ENCODE data around the gene NOP53. TPM values are rescaled to one million over a fixed set of nuclear protein-coding genes. Genes with fewer than 3 reads are reported as not detected.

NOP53 gene
- total and polyA plus RNA-seq, 8 donors, result 110 to 784 (median 507) TPM

DNA sequence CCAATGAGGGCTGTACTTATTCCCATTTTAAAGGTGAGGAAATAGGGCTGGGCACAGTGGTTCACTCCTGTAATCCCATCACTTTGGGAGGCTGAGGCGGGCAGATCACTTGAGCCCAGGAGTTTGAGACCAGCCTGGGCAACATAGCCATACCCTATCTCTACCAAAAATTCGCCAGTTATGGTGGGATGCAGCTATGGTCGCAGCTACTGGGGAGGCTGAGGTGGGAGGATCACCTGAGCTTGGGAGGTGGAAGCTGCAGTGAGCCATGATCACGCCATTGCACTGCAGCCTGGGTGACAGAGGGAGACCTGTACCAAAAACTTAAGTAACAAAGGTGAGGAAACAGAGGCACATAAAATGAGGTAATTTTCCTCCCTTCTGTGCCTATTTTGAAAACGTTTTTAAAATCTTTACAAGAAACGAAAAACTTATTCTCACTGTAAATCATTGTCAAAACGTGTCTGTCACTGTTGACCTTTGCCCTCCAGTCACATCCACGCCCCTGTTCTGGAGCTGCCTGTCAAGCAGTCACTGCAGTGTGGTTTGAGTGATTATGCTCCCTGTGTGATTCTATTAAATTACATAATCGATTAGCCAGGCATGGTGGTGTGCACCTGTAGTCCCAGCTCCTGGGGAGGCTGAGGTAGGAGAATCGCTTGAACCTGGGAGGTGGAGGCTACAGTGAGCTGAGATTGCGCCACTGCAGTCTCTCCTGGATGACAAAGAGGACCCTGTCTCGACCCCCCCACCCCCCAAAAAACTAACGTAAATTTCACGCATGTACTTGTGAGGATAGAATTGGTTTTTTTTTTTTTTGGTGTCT lies 12.5 kb downstream of the NOP53 start:
- Histone ChIP-seq H3K27me3 (no peaks in the 10 kb centered on the region), H3K36me3 (peaks cover 58 to 78% (median 77%) of the 10 kb centered on the region in 4 donors), H3K9me3 (no peaks in the 10 kb centered on the region), H3K4me3 (no peak overlapping the region), H3K4me1 (no peaks in the 10 kb centered on the region), H3K27ac (no peak overlapping the region)
- no peak for TF ChIP-seq POLR2AphosphoS5 (IDR thresholded peaks at IDR 0.05)
- no peak for TF ChIP-seq POLR2A (IDR thresholded peaks at IDR 0.05)
- TF ChIP-seq CTCF (IDR thresholded peaks at IDR 0.05), result no peak
- no peak for TF ChIP-seq EP300 (IDR thresholded peaks at IDR 0.05)
- intact Hi-C loops (cut with DNase I; ENCODE audit: low total_unique reads), result no loop called here
- no peak for DNase-seq
- WGBS, 5 donors, result 75 to 86% (median 78%) methylated on average over 13 to 14 of the region's 14 CpGs

GRCh38 chr19:47758443-47758804 lies 13.1 kb downstream of the NOP53 start:
- H3K27ac ChIP-seq, result no peak overlapping the region
- no peaks in the 10 kb centered on the region for H3K4me1 ChIP-seq
- H3K36me3 ChIP-seq, result peaks cover 52 to 73% (median 71%) of the 10 kb centered on the region in 4 donors
- no peak for DNase-seq
- no peaks in the 10 kb centered on the region for H3K27me3 ChIP-seq
- no peak overlapping the region for H3K4me3 ChIP-seq
- TF ChIP-seq POLR2AphosphoS5 (IDR thresholded peaks at IDR 0.05) (no peak), EP300 (IDR thresholded peaks at IDR 0.05) (no peak), CTCF (IDR thresholded peaks at IDR 0.05) (no peak), POLR2A (IDR thresholded peaks at IDR 0.05) (no peak)
- intact Hi-C loops (cut with DNase I; ENCODE audit: low total_unique reads), result no loop called here
- no peaks in the 10 kb centered on the region for H3K9me3 ChIP-seq
- WGBS, 5 donors, result 83 to 92% (median 89%) methylated on average over 5 of the region's 5 CpGs

DNA sequence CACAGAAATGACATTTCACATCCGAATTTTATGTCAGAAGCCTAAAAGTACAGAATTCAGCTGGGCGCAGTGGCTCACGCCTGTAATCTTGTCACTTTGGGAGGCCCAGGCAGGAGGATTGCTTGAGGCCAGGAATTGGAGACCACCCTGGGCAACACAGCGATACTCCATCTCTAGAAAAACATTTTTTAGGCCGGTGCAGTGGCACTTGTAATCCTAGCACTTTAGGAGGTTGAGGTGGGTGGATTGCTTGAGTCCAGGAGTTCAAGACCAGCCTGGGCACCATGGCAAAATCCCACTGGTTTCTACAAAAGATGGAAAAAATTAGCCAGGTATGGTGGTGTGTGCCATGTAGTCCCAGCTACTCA lies 15.3 kb downstream of the NOP53 start:
- peaks cover 0 to 5% (median 0%) of the 10 kb centered on the region in 4 donors for H3K4me1 ChIP-seq
- no peak for DNase-seq
- TF ChIP-seq POLR2A (IDR thresholded peaks at IDR 0.05) (no peak), CTCF (IDR thresholded peaks at IDR 0.05) (no peak), POLR2AphosphoS5 (IDR thresholded peaks at IDR 0.05) (no peak), EP300 (IDR thresholded peaks at IDR 0.05) (no peak)
- 72 to 98% (median 85%) methylated on average over 5 of the region's 5 CpGs for WGBS, 5 donors
- no peak overlapping the region for H3K4me3 ChIP-seq
- H3K9me3 ChIP-seq, result no peaks in the 10 kb centered on the region
- H3K36me3 ChIP-seq, result peaks cover 31 to 51% (median 49%) of the 10 kb centered on the region in 4 donors
- H3K27me3 ChIP-seq, result no peaks in the 10 kb centered on the region
- no peak overlapping the region for H3K27ac ChIP-seq
- intact Hi-C loops (cut with DNase I; ENCODE audit: low total_unique reads), result no loop called here

DNA sequence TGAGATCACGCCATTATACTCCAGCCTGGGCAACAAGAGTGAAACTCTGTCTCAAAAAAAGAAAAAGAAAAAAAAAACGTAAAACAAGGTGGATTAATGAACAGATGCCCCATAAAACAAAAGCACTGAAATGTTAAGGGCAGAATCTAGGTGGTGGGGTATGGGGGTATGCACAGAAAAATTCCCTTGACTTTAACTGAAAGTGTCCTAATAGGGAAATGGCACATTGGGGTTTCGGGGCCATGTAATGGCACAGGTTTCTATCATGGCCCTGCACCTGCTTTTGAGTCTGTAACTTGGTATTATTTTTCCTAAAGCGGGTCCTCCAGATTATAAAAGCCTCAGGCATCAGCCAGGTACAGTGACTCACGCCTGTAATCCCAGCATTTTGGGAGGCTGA lies 16.2 kb downstream of the NOP53 start:
- H3K4me1 ChIP-seq, result peaks cover 0 to 10% (median 0%) of the 10 kb centered on the region in 4 donors
- DNase-seq, result no peak
- WGBS, 5 donors, result 62 to 84% (median 76%) methylated on average over 5 of the region's 5 CpGs
- H3K36me3 ChIP-seq, result peaks cover 22 to 41% (median 40%) of the 10 kb centered on the region in 4 donors
- H3K4me3 ChIP-seq, result no peak overlapping the region
- intact Hi-C loops (cut with DNase I; ENCODE audit: low total_unique reads), result no loop called here
- TF ChIP-seq CTCF (IDR thresholded peaks at IDR 0.05), result no peak
- TF ChIP-seq POLR2A (IDR thresholded peaks at IDR 0.05), result no peak
- TF ChIP-seq POLR2AphosphoS5 (IDR thresholded peaks at IDR 0.05), result no peak
- no peak for TF ChIP-seq EP300 (IDR thresholded peaks at IDR 0.05)
- no peaks in the 10 kb centered on the region for H3K27me3 ChIP-seq
- no peaks in the 10 kb centered on the region for H3K9me3 ChIP-seq
- no peak overlapping the region for H3K27ac ChIP-seq

All from stomach (tissue), 9 donors.